Stimulated activated CD8-positive, alpha-beta memory T cell treated with anti-CD3 and anti-CD28 coated beads, Interleukin-15, amount 100 ng/mL, for 4 hours (primary cell): Measurements from ENCODE around the gene SPTBN1.

ENCODE experiments used
- DNase-seq, 2 donors: peaks; one replicate each; pipeline ENCODE4 v3.0.0-alpha.2; 2020; ENCODE audit warnings: low read depth in 2 of 2

The SPTBN1 gene

DNA sequence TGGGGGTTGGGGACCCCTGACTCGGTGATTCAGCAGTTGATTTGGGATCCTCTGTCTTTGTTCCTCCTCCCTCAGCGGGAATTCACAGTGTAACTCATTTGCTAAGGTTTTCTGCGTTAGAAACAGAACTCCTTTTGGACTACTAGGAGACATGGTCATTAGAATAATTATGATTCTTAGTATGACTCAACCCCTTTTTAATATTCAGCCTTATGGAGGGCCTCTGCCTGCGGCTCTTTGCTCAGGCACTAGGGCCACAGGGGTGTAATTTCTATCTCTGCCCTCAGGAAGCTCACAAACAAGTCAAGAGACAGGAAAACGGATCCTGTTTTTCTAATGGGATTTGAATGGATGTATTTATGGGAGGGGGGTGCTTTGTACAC, 117.4 kb downstream of the SPTBN1 start:
- no peak for DNase-seq

DNA sequence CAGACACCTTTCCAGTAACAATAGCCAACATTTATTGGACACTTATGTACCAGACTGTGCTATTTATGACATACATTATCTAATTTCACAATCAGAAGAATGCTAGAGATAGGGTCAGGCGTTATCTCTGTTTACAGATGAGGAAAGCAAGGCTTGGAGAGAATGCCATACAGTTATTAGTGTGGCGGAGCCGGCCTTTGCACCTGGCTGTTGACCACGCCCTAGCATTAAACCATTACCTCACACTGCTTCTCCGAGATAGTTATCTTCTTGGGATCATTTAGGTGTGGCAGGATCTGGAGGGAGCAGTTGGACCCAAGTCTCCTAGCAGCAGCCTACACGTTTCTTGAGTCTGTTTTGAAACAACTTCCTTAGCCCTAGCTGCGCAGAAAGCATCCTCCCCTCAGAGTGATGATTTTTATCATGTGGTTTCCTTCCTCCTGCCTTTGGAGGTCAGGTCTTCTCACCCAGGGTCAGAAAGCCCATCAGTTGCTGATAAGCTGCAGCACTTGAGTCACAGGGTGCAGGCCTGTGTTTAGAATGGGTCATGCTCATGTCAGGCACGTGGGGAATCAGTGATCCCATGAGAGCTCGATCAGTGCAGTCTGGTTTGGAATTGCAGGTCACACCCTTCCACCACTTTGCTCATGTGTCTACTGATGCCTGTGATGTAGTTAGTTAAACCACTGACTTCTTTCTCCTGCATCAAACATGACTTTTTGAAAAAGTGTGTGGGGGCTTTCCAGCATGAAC, 118.2 kb downstream of the SPTBN1 start:
- DNase-seq: no peak

DNA sequence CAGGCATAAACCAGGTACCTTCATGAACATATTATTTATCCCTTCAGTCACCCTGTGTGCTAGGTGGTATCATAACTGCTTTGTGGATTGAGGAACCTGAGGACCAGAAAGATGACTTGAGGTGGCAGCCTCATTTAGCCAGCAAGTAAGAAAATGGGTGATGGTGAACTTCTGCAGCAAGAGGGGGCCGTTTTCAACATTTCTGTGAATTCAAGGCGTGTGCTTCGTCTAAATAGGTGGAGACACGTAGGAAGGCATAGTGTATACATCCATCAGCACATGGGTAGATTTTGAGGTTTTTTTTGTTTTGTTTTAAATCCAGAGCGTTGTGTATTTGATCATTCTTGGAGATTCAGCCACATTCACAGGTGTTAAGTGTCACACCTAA, 118.7 kb downstream of the SPTBN1 start:
- DNase-seq: no peak

DNA sequence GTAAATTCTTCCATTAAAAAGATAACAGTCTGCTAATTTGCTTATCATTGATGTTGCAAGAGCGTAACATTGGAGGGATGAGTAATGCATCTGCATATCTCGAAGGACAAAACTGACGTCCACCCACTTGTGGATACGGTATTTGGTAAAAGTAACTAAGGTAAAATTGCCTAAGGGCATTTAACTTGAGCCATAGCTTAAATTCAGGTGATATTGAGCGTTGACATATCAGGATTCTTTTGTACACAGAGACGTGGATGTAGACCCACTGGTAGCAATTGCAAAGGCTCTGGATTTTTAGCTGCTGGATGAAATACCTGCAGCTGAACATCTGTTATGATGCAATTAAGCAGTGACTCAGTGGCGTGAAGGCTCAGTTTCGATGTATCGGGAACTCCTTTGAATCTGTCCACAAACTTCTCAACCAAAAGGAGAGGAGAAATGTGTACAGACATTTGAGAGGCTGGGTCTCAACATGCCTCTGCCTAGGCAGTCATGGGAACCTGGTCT, 119.3 kb downstream of the SPTBN1 start:
- DNase-seq: no peak

DNA sequence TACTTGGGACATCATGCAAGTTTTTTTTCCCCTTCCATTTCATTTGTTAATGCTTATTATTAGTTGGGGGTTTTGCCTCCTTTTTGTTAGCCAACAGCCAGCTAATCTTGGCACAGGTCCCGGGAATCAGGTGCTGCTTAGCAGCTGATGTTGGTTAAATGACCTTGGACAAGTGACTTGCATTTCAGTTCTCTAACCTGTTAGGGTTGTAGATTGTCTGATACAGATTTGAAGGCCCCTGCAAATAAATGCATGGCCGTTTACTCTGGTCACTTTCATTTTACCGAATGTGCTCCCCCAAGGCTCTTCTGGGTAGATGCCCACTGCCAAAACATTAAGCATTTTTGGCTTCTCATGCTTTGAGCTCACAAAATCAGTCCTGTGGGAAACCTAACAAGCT, 120.9 kb downstream of the SPTBN1 start:
- no peak for DNase-seq

DNA sequence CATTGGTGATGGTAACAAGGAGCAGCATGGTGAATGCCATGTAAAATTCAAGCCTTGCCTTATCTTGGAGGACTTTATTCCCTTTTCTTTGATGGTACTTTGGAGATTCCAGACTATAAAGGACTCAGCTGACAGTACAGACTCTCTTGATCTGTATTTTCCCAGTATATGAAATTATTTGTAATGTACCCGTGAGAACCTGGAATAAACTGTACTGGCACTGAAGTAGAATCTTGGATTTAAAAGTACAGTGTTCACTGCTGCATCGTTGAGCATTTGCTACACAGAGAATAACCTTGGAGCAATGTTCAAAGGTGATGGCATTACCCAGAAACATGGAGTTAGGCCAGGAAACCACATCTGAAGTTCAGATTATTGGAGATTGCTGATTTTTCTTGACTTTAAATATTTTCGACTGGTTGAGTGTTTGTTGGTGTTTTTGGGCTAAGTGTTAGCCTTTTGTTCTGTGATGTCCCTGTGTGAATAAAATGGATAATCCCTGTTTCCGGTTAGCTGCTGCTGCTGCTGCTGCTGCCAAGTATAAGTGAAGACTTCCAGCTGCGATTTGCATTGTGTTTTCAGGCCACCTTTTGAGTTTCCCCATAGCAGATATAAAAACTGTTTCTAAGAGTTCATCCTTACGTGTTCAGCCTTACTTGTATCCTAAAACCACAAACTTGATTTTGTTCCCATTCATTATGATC, 122.0 kb downstream of the SPTBN1 start:
- DNase-seq: no peak

DNA sequence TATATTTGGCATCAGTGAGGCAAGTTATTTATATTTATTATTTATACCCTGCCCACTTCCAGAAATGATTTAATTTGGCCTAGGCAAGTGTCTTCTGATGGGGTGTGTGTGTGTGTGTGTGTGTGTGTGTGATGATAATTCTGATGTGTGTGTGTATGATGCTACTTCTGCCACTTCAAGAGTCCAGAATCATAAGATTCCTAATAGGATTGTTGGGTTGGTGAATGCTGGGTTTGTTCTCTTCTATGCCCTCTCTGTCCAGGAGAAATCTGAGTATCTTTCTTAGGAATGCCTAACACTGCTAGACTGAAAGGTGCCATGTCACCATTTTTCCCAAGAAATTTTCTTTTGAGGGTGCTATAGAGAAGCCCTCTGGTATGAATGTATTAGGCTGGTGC, 122.5 kb downstream of the SPTBN1 start:
- no peak for DNase-seq

DNA sequence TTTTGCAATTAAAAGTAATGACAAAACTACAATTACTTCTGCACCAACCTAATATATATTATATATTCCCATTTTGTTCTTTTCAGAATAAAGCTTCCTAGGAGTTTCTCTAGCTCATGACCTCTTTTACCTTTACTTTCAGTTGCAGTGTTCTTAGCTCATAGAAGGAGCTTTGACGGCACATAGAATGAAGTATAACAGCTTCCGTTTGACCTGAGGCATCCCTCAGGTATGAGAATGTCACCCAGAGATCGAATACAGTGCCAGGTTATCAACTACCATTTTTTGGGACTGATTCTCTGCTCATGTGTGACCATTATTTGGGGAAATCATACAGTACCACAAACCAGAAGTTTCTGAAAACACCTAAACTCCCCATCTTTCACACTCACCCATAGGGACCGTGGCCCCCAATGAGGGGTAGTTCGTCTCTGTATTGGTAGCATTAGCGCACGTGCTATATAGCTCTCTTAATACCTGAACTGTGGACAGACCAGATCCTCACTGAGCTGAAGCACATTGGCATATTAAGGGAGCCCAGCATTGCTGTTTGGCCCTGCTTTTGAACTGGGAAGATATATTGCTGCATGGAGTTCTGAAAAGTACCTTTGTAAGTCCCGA, 123.0 kb downstream of the SPTBN1 start:
- no peak for DNase-seq

DNA sequence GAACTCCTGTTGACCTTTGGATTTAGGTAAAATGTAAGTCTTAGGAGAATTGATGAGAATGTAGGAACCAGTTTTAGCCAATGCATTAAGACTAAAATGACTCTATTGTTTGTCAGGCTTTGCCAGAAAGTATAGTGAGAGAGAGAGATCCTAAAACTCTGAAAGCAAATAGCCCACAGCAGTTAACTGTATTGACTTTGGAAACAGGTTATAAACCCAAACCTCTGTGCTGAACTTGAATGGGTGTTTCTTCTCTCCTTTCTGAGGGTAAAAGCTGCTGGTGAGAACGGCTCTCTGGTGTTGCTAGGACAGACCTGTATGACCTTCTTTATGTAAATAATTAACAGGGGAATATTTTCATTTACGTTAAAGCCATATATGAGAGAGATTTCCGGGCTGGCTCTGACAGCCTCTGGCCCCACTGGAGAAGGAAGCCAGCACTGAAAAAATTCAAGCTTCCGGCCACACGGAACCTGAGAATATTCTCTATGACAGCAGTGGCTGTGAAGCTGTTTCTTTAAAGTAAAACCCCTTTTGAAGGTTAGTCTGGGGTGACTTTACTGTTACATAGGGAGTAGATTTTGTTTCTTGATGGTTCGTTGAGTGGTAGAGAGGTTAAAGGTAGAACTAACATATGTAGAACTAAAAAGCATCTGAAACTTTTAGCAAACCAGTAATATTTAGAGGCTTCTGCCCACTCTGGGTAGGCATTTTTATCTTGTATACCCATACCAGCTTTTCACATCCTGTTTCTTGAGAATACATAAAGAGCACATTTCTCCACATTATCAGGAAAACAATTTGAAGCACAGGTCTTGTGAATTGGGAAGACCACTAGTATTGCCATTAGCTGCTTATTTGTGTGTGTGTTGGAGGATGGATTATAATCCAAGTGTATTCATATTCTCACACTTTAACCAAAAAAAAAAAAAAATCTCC, 123.8 kb downstream of the SPTBN1 start:
- DNase-seq: no peak

DNA sequence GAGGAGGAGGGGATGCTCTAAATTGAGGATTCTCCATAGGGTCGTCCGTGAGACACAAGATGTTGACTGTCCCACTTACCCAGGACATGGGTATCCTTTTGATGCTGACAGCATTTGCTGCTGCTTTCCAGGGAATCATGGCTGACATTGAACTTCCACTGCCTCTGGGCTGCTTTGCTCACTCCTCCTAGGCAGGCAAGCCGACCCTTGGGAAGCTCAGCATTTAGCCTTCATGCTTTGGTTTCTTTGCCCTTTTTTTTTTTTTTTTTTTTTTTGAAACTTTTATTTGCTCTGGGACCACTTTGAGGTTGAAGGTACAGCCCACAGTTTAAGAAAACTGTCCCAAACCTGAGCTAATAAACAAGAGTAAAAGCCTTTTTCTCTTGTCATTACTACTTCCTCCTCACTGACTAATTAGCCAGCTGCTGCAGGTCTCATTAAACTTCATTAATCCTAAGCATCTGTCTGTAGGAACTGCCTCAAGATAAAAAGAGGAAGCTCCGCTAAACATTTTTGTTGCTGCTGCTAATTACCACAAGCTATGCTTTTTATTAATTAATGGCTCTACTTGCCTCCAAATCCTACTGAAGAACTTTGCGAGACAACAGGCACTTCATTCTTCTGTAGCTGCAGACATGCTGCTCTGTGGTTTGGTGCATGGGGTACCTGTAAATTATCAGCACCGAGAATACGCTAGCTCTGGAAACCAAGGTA, 125.4 kb downstream of the SPTBN1 start:
- DNase-seq: no peak

DNA sequence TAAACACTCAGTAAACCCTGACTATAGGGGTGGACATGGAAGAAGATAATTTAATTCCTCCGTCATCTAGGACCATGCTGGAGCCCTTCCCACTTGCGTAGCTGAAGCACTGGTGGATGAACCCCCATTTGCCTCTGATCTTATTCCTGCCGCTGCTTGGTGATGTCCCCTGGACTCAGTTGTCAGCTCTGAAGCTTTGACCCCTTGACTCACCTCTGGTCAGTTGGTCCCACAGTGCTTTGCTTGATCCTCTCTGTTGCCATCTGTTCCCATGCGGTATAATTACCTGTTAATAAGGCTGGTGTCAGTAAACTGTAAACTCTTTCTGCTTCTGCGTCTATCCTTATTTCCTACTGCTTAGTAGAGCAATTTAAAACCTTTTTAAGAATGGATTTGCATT, 126.9 kb downstream of the SPTBN1 start:
- DNase-seq: no peak

DNA sequence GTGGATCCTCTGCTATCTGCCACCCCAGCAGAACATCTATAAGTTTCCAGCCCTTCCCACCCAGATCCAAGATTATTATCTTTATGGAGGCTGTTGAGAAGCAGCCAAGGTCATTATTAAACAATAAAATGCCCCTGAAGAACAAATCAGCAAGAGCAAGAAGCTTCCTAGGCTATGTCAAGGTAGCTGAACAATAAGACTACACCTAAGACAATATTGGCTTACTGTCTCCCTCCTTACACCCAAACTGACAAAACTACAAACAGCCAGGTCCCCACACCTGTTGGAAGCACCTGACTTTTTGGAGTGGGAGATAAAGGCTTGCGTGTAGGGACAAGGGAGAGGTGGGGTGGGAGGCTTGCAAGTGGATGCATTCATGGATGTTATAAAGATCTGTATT, 128.5 kb downstream of the SPTBN1 start:
- no peak for DNase-seq

DNA sequence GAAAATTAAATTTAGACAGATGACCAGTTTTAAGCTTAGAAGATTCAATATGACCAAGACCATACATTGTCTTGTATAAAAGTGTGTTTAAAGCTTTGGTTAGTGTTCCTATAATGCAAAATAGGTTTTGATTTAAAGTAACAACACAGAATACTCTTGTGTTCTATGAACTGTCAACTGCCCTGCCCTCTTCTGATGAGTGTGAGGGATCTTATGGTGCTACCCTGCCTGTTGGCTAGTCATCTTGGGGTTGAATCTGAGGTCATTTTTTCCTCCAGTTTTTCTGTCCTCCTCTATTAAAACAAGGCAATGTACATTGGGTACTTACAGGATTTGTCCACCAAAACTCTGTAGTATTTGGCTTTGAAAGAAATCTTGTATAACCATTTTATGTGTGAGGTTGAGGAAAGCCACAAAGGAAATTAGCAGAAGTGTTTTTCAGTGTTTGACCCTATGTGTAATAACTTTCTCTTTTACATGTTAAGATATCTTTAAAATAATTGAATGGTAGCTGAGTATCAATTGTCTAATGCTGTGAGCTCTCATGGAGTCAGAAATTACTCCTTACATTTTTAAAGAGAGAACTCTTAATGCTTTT, 129.1 kb downstream of the SPTBN1 start:
- no peak for DNase-seq

DNA sequence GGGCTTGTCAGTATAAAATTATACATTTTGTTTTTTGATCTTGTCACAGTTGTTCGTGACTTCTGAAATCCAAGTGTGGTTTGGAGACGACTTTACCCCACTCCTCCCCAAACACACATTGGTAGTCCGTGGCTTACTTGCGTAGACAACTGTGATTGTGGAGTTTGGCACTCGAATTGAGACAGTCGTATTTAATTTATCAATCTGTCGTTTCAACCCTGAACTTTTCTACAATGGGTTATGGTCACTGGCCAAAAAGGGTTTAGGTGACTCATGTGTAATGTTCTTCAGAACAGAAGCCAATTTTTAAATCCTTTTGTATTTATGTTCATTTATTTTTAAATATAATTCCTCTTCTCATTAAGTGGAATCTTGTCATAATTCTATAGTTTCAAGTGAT, 129.9 kb downstream of the SPTBN1 start:
- no peak for DNase-seq

DNA sequence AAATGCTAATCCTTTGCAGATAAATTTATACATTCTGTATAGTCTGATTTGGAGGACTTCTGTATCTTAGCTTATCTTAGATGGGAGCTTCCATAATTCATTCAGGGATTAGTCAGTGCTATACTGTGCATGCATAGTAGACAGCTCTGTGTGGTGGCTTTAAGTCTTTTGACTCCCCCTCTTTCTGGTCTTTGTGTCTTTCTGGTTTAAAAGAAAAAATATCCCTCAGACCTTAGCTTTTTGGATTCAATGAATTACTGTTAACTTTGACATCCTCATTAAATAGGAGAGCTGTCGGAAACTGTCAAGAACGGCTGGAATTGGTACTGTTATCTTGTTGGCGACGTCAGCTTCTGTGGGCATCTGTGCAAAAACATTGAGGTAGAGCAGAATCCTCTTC, 130.4 kb downstream of the SPTBN1 start:
- no peak for DNase-seq

DNA sequence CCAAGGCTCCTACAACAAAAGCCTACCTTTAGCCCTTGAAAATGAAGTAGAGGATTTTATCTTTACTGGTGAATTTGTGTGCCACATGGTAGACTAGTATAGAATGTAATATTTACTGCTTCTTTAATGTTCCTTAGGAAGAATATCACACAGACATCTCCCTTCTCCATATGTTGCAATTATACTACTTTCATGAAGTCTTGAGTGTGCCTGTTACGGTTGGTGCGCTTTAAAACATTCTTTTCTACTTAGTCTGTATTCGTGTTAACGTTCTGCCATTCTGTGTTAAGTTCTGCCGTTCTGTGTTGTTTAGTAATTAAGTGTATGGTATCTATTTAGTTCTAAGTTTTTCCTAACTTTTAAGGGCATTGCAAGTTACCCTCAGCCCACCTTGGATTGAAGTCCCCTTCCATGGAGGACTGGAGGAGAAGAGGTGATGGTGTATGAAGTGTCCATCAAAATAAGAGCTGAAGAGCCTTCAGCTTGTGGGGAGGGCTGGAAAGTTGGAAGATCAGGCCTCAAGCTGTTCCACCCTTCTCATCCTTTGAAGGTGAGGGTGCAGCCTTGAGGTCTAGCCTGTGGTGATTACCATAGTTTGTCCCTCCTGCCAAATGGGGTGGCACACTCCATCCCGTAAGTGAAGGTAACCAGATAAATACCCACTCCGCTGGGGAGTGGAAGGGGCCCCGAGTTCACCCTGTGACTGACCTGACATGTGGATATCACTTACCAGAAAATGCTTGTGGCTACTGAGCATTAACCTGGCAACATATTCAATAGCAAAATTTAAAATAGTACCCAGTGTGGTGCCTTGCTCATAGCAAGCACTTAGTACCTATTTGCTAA, 131.3 kb downstream of the SPTBN1 start:
- DNase-seq: no peak

DNA sequence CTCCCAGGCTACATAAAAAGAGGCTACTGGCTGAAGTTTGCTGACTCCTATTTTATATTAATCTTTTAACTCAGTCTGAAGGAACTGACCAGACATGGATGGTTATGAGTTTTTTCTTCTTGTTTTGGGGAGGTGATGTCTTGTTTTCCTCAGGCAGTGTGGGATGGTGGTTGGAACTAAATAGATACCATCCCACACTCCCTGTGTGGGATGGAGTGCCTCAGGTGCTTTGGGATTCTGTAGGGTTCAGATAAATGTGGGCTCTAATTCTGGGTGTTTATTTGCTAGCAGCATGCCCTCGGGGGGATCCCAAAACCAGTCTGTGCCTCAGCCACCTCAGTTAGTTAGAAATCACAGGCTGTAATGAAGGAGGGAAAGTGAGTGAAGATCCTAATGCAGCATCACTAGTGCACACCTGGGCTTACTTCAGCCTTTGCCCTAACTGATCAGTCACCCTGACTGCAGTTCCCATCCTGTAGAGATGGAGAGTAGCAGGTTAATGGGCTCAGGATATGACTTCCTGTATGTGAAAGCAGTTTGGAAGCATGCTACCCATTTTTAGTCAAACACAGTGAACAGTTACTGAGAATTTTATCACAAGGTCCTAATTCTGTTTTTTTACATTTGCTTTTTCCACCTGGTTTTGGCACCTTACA, 132.2 kb downstream of the SPTBN1 start:
- DNase-seq: no peak

DNA sequence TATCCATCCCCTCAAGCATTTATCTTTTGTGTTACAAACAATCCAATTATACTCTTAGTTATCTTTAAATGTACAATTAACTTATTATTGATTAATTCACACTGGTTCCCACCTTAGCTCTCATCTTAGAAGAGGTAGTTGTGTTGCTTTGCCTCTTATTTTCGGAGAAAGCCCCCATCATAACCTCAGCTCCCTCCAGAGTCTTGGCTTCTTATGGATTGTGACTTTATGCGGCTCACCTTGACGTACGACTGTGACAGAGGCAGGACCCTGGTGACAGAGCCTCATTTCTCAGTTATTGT, 132.9 kb downstream of the SPTBN1 start:
- no peak for DNase-seq
